ENCODE measurements around the gene RNASEH2C. TPM values are rescaled to one million over a fixed set of nuclear protein-coding genes. Genes with fewer than 3 reads are reported as not detected.
A peak's percentile ranks its signal among the peaks of the same experiment; 100 is the strongest.
"Not testable (repeated sequence)": the region's sequence is repeated elsewhere in the genome, so short reads cannot be mapped to it uniquely, and the experiment has no call there.

The RNASEH2C gene
- total RNA-seq, 4 donors from 2014 or later, result 72.1 to 137 (median 80.9) TPM

- DNase-seq (ENCODE audit: extremely low spot score), result peak; percentile 42
- Histone ChIP-seq H3K36me3 (no peaks in the 10 kb centered on the region), H3K27me3 (peaks cover 0 to 24% (median 0%) of the 10 kb centered on the region in 4 donors), H3K4me3 (no peak overlapping the region), H3K27ac (replicated peaks in 1 of 4) (no peak overlapping the region), H3K9me3 (no peaks in the 10 kb centered on the region), H3K4me1 (no peaks in the 10 kb centered on the region)
- WGBS, result 87% methylated on average over 8 of the region's 8 CpGs
- TF ChIP-seq POLR2A (IDR thresholded peaks at IDR 0.05; ENCODE audit: low read depth), result no peak
- intact Hi-C loops (cut with DNase I), result no loop called here
These were observed 20.6 kb upstream of the RNASEH2C start for GRCh38 chr11:65741185-65741584.

GRCh38 chr11:65739022-65739421, 18.4 kb upstream of the RNASEH2C start:
- Histone ChIP-seq H3K36me3 (no peaks in the 10 kb centered on the region), H3K4me3 (no peak overlapping the region), H3K4me1 (no peaks in the 10 kb centered on the region), H3K27ac (replicated peaks in 1 of 4) (no peak overlapping the region), H3K27me3 (peaks cover 0 to 14% (median 0%) of the 10 kb centered on the region in 4 donors), H3K9me3 (no peaks in the 10 kb centered on the region)
- intact Hi-C loops (cut with DNase I), result no loop called here
- 84% methylated on average over 2 of the region's 2 CpGs for WGBS
- TF ChIP-seq EP300 (IDR thresholded peaks at IDR 0.05), result no peak
- TF ChIP-seq POLR2A (IDR thresholded peaks at IDR 0.05; ENCODE audit: low read depth), result no peak
- TF ChIP-seq POLR2AphosphoS5 (IDR thresholded peaks at IDR 0.05), result no peak
- no peak for TF ChIP-seq CTCF (IDR thresholded peaks at IDR 0.05)
- DNase-seq (ENCODE audit: extremely low spot score), result peak; percentile 26

GRCh38 chr11:65736810-65737209, 16.2 kb upstream of the RNASEH2C start:
- Histone ChIP-seq H3K9me3 (peaks cover 0 to 9% (median 0%) of the 10 kb centered on the region in 4 donors), H3K27me3 (peaks cover 0 to 10% (median 0%) of the 10 kb centered on the region in 4 donors), H3K4me3 (no peak overlapping the region), H3K27ac (replicated peaks in 1 of 4) (no peak overlapping the region), H3K36me3 (no peaks in the 10 kb centered on the region), H3K4me1 (no peaks in the 10 kb centered on the region)
- intact Hi-C loops (cut with DNase I), result no loop called here
- no peak for DNase-seq (ENCODE audit: extremely low spot score)
- no peak for TF ChIP-seq POLR2A (IDR thresholded peaks at IDR 0.05; ENCODE audit: low read depth)
- TF ChIP-seq EP300 (IDR thresholded peaks at IDR 0.05), result no peak
- no peak for TF ChIP-seq CTCF (IDR thresholded peaks at IDR 0.05)
- no peak for TF ChIP-seq POLR2AphosphoS5 (IDR thresholded peaks at IDR 0.05)

- peaks cover 0 to 11% (median 0%) of the 10 kb centered on the region in 4 donors for H3K9me3 ChIP-seq
- H3K4me3 ChIP-seq; H3K36me3 ChIP-seq; H3K27me3 ChIP-seq; intact Hi-C loops (cut with DNase I); H3K4me1 ChIP-seq; H3K27ac ChIP-seq (replicated peaks in 1 of 4): not testable (repeated sequence)
- WGBS, result 82% methylated on average over 4 of the region's 4 CpGs
- peak; percentile 66 for DNase-seq (ENCODE audit: extremely low spot score)
These were observed 14.5 kb upstream of the RNASEH2C start for GRCh38 chr11:65735111-65735510.

GRCh38 chr11:65730461-65730860, 9.9 kb upstream of the RNASEH2C start:
- H3K9me3 ChIP-seq, result peaks cover 0 to 11% (median 0%) of the 10 kb centered on the region in 4 donors
- DNase-seq (ENCODE audit: extremely low spot score), result peak; percentile 72
- no peaks in the 10 kb centered on the region for H3K4me1 ChIP-seq
- 48% methylated on average over 5 of the region's 5 CpGs for WGBS
- no peak overlapping the region for H3K27ac ChIP-seq (replicated peaks in 1 of 4)
- H3K4me3 ChIP-seq, result no peak overlapping the region
- no peaks in the 10 kb centered on the region for H3K36me3 ChIP-seq
- intact Hi-C loops (cut with DNase I), result no loop called here
- no peaks in the 10 kb centered on the region for H3K27me3 ChIP-seq
- TF ChIP-seq EP300 (IDR thresholded peaks at IDR 0.05) (no peak), POLR2A (IDR thresholded peaks at IDR 0.05; ENCODE audit: low read depth) (no peak), POLR2AphosphoS5 (IDR thresholded peaks at IDR 0.05) (no peak), CTCF (IDR thresholded peaks at IDR 0.05) (no peak)

- Histone ChIP-seq H3K4me1 (no peaks in the 10 kb centered on the region), H3K27ac (replicated peaks in 1 of 4) (no peak overlapping the region), H3K36me3 (no peaks in the 10 kb centered on the region), H3K4me3 (no peak overlapping the region), H3K9me3 (peaks cover 0 to 11% (median 0%) of the 10 kb centered on the region in 4 donors), H3K27me3 (no peaks in the 10 kb centered on the region)
- no peak for TF ChIP-seq CTCF (IDR thresholded peaks at IDR 0.05)
- TF ChIP-seq POLR2AphosphoS5 (IDR thresholded peaks at IDR 0.05), result no peak
- TF ChIP-seq EP300 (IDR thresholded peaks at IDR 0.05), result no peak
- no peak for TF ChIP-seq POLR2A (IDR thresholded peaks at IDR 0.05; ENCODE audit: low read depth)
- intact Hi-C loops (cut with DNase I), result no loop called here
- WGBS, result 89% methylated on average over 8 of the region's 15 CpGs
- no peak for DNase-seq (ENCODE audit: extremely low spot score)
These were observed 7.3 kb upstream of the RNASEH2C start for GRCh38 chr11:65727865-65728264.
